Sigmoid colon (tissue), 7 donors: ENCODE measurements around the gene MYO18A. TPM values are rescaled to one million over a fixed set of nuclear protein-coding genes. Genes with fewer than 3 reads are reported as not detected.

Source experiments
- DNase-seq: peaks from one replicate; pipeline ENCODE4 v3.0.0-alpha.2; 2019
- H3K27ac ChIP-seq, 4 donors: fragments of 200-600 bp; sonication (generic); one replicate each; pipeline ENCODE4 v1.5.1; 2016 to 2019; ENCODE audit warnings: mild to moderate bottlenecking in 1 of 4
- H3K27me3 ChIP-seq, 3 donors: fragments of 200-600 bp; sonication (generic); one replicate each; pipeline ENCODE4 v1.5.1; 2019; ENCODE audit warnings: mild to moderate bottlenecking in 1 of 3
- H3K36me3 ChIP-seq, 4 donors: fragments of 200-600 bp; sonication (generic); one replicate each; pipeline ENCODE4 v1.5.1; 2016 to 2019
- H3K4me1 ChIP-seq, 4 donors: fragments of 200-600 bp; sonication (generic); one replicate each; pipeline ENCODE4 v1.5.1; 2017 to 2019
- H3K4me3 ChIP-seq, 4 donors: fragments of 200-600 bp; sonication (generic); one replicate each; pipeline ENCODE4 v1.5.1; 2017 to 2019; ENCODE audit warnings: mild to moderate bottlenecking in 2 of 4, moderate library complexity in 1 of 4
- H3K9me3 ChIP-seq, 4 donors: fragments of 200-600 bp in 3 of 4; sonication (generic) in 3 of 4; one replicate each; pipeline versions ENCODE4 v1.5.1 to v1.6.1; 2013 to 2019
- EP300 ChIP-seq, 4 donors: sonication (generic); formaldehyde crosslinking; IDR thresholded peaks; one replicate each; pipeline ENCODE4 v1.6.1; 2017; ENCODE audit warnings: antibody characterized with exemption in 4 of 4
- POLR2A ChIP-seq, 2 donors: fragments of 450-650 bp; IDR thresholded peaks; one replicate each; pipeline ENCODE4 v1.6.1; 2016; ENCODE audit warnings: antibody characterized with exemption in 2 of 2, mild to moderate bottlenecking in 2 of 2, moderate library complexity in 2 of 2
- POLR2AphosphoS5 ChIP-seq, 4 donors: sonication (generic); formaldehyde crosslinking; IDR thresholded peaks; one replicate each; pipeline ENCODE4 v1.6.1; 2017; ENCODE audit warnings: antibody characterized with exemption in 4 of 4
- WGBS, 2 donors: extraction: QIAGEN DNeasy Blood & Tissue Kit; methylation state at CpG; one replicate each; pipeline ENCODE4 v1.1.7; 2013; 5-methylcytosine and 5-hydroxymethylcytosine counted together
- intact Hi-C: fragments of 100-400 bp; cut with DNase I; formaldehyde crosslinking; loops from one replicate; pipeline ENCODE4 v1.15.1; 2023
- polyA plus RNA-seq, 3 donors: library from polyadenylated mRNA; stranded (reverse); fragments of 200-250 nt; gene quantifications; one replicate each; pipeline ENCODE4 v1.2.3, GENCODE V29; 2013
- total RNA-seq, 4 donors: library from RNA; depleted of rRNA; stranded (reverse); fragments of >200 nt; gene quantifications; one replicate each; pipeline ENCODE4 v1.1.0, GENCODE V29; 2016
- TF ChIP-seq, protein P1 (sequence below), 4 experiments: fragments of 450-650 bp in 3 of 4; fragments of 200-600 bp in 1 of 4; IDR thresholded peaks; one replicate each; pipeline ENCODE4 v1.5.1; 2016 to 2019; ENCODE audit warnings: antibody characterized with exemption in 4 of 4, mild to moderate bottlenecking in 3 of 4, moderate library complexity in 2 of 4
- donor health status: healthy with polysubstance abuse.
- donor health status: Bipolar disorder and iron deficiency.
- donor health status: healthy.

MYO18A gene
- total and polyA plus RNA-seq, 7 donors, result 24.0 to 92.6 (median 48.4) TPM

DNA sequence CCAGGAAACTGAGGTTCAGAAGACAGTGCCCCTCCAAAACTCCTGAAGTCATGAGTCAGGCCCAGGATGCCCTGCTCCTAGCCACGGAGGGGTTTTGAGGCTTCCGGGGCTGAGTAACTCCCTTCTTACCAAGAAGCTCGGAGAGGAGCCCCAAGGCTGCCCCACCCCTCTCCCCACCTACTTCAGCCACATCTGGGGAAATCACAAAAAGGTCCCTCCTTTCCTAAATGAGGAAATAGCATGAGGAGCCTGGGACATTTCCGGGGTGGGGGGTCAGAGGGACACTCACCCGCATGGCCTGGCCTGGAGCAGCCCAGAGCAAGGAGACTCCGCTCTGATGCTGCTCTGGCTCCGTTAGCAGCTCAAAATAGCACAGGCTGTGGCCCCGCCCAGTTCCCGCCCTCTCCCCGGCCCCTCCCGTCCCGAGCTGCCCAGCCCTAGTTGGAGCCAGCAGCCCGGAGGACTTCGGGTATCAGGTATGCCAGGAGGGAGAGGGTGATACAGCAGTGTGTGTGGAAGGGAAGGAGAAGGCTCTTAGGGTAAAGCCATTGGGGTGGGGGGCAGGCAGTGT lies 40.1 kb downstream of the MYO18A start:
- WGBS, 2 donors, result 2 to 5% methylated on average over 14 of the region's 14 CpGs
- Histone ChIP-seq H3K36me3 (no peaks in the 10 kb centered on the region), H3K4me3 (peak overlapping the region; percentile 12 to 44 (median 41)), H3K27me3 (no peaks in the 10 kb centered on the region), H3K4me1 (peaks cover 0 to 42% (median 37%) of the 10 kb centered on the region in 4 donors), H3K9me3 (no peaks in the 10 kb centered on the region), H3K27ac (peak overlapping the region; percentile 77 to 84 (median 80))
- intact Hi-C loops, result no loop called here
- peak; percentile 93 for DNase-seq
- no peak for TF ChIP-seq EP300 (IDR thresholded peaks at IDR 0.05)
- TF ChIP-seq POLR2AphosphoS5 (IDR thresholded peaks at IDR 0.05), result peak; percentile 59 to 90 (median 64)
- peak; percentile 23 to 37 for TF ChIP-seq POLR2A (IDR thresholded peaks at IDR 0.05)
- TF ChIP-seq, protein P1, sequence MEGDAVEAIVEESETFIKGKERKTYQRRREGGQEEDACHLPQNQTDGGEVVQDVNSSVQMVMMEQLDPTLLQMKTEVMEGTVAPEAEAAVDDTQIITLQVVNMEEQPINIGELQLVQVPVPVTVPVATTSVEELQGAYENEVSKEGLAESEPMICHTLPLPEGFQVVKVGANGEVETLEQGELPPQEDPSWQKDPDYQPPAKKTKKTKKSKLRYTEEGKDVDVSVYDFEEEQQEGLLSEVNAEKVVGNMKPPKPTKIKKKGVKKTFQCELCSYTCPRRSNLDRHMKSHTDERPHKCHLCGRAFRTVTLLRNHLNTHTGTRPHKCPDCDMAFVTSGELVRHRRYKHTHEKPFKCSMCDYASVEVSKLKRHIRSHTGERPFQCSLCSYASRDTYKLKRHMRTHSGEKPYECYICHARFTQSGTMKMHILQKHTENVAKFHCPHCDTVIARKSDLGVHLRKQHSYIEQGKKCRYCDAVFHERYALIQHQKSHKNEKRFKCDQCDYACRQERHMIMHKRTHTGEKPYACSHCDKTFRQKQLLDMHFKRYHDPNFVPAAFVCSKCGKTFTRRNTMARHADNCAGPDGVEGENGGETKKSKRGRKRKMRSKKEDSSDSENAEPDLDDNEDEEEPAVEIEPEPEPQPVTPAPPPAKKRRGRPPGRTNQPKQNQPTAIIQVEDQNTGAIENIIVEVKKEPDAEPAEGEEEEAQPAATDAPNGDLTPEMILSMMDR (IDR thresholded peaks at IDR 0.05), result no peak

DNA sequence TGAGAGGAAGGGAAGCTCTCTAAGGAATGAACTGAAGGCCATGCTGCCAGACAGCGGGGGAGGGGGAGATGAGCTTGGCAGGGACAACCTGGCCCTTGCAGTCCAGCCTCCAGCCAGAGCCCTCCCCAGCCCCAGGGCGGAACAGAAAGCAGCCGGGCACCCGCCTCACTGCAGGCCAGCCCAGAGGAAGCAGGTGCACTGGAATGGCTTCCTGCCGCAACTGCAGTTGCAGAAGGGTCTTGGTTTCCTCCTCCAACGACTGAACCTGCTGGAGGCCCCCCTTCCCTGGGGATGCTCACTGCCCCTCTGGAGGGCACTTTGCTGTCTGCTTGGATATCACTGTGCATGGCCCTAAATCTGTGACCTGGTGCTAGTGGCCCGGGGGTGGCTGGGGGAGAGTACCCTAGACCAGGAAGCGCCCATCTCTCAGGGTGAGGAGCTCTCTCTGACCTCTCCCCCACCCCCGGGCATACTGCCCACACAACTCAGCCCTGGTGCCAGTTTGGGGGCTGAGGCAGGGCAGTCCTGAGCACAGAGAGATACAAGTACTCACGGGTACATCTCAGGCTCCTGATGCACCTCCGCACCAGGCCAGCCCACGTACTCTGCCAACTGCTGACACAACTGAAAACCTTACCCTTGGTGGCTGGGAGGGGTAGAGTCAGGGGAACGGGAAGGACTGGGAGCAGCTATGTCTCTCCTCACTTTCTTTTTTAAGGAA lies 41.1 kb downstream of the MYO18A start:
- Histone ChIP-seq H3K4me3 (peak overlapping the region in 2 of 4 donors; percentile 43 to 44), H3K27me3 (no peaks in the 10 kb centered on the region), H3K36me3 (no peaks in the 10 kb centered on the region), H3K27ac (peak overlapping the region; percentile 77 to 84 (median 80)), H3K4me1 (peaks cover 0 to 39% (median 35%) of the 10 kb centered on the region in 4 donors), H3K9me3 (no peaks in the 10 kb centered on the region)
- intact Hi-C loops, result no loop called here
- no peak for TF ChIP-seq EP300 (IDR thresholded peaks at IDR 0.05)
- TF ChIP-seq POLR2AphosphoS5 (IDR thresholded peaks at IDR 0.05), result peak in 1 of 4 donors; percentile 17
- DNase-seq, result no peak
- WGBS, 2 donors, result 37 to 82% methylated on average over 13 of the region's 13 CpGs

DNA sequence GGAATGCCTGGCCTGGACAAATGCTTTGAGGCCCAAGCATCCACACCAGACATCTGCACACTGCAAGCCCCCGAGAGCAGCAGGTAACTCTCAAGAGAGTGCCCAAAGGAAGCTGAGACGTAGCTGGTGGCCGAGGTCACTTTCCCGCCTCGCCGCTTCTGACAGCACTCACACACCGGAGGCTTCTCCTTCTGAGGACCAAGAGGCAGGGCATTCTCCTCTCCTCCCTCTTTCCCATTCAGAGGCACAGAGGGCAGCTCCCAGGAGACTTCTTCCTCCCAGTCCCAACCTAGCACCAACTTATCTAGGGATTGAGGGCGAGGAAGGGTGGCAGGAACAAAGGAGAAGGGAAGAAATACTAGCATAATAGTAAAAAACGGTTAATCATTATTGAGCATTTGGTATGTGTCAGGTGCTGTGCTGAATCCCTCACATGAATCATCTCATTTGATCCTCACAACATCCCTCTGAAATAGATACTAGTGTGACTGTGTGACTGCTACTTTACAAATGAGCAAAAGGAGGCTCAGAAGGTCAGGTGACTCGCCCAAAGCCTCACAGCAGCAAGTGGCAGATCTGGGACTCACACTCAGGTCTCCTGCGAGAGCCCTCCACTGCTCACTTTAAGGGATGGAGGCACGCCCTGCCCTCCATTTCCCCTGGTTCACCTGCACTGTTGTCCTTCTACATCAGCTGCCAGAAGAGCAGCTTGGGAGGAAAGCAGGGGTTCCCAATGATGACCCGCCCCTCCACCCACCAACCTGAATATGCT lies 41.8 kb downstream of the MYO18A start:
- no peak for DNase-seq
- H3K4me1 ChIP-seq, result peaks cover 0 to 41% (median 38%) of the 10 kb centered on the region in 4 donors
- TF ChIP-seq, protein P1 (IDR thresholded peaks at IDR 0.05), result no peak
- TF ChIP-seq POLR2A (IDR thresholded peaks at IDR 0.05), result no peak
- H3K27ac ChIP-seq, result peak overlapping the region; percentile 31 to 84 (median 78)
- H3K4me3 ChIP-seq, result no peak overlapping the region
- H3K27me3 ChIP-seq, result no peaks in the 10 kb centered on the region
- no peaks in the 10 kb centered on the region for H3K36me3 ChIP-seq
- 53 to 80% methylated on average over 13 of the region's 13 CpGs for whole genome bisulfite sequencing, 2 donors
- intact Hi-C loops, result no loop called here
- no peaks in the 10 kb centered on the region for H3K9me3 ChIP-seq

DNA sequence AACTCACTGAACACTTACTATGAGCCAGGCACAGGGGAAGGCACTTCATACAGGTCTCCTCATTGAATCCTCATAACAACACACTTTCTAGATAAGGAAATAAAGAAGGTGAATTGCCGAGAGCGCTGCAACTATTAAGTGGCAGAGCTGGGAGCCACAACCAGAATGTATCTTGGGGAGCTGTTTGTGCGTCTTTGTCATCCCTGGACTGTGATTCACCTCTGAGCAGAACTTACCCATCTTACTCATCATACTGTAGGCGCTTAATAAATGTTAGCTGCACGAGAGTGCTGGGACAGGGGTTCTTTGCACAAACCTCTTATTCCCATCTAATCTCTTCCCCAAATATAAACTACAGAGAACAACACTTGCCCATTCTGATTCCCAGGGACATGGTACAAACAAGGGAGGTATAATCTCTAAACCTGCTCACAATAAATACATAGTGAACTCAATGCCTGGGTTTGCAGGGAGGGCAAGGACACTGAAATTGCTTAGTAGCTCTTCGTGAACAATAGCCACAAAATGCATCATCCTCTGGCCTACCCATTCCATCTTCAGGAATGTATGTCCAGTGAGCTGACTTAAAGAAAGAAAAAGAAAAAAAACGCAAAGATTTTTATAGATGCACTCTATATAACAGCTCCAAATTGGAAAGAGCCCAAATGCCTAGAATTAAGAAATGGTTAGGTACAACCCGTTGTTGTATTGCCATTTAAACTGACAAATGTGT lies 43.0 kb downstream of the MYO18A start:
- Histone ChIP-seq H3K27ac (no peak overlapping the region), H3K36me3 (no peaks in the 10 kb centered on the region), H3K9me3 (no peaks in the 10 kb centered on the region), H3K4me1 (peaks cover 0 to 53% (median 49%) of the 10 kb centered on the region in 4 donors), H3K27me3 (no peaks in the 10 kb centered on the region), H3K4me3 (no peak overlapping the region)
- no peak for DNase-seq
- TF ChIP-seq EP300 (IDR thresholded peaks at IDR 0.05) (no peak), POLR2A (IDR thresholded peaks at IDR 0.05) (no peak), POLR2AphosphoS5 (IDR thresholded peaks at IDR 0.05) (no peak)
- TF ChIP-seq, protein P1 (IDR thresholded peaks at IDR 0.05), result no peak
- intact Hi-C loops, result no loop called here
- 83 to 85% methylated on average over 8 of the region's 8 CpGs for WGBS, 2 donors
